Measurements from ENCODE around the gene SORCS3. TPM values are rescaled to one million over a fixed set of nuclear protein-coding genes. Genes with fewer than 3 reads are reported as not detected.

Gene SORCS3
- total and polyA plus RNA-seq, 2 of the 13 experiments (the other 11 are each of a cell fraction or from before 2014, with no cell fraction given), result 0.07 TPM; not detected in 1

DNA sequence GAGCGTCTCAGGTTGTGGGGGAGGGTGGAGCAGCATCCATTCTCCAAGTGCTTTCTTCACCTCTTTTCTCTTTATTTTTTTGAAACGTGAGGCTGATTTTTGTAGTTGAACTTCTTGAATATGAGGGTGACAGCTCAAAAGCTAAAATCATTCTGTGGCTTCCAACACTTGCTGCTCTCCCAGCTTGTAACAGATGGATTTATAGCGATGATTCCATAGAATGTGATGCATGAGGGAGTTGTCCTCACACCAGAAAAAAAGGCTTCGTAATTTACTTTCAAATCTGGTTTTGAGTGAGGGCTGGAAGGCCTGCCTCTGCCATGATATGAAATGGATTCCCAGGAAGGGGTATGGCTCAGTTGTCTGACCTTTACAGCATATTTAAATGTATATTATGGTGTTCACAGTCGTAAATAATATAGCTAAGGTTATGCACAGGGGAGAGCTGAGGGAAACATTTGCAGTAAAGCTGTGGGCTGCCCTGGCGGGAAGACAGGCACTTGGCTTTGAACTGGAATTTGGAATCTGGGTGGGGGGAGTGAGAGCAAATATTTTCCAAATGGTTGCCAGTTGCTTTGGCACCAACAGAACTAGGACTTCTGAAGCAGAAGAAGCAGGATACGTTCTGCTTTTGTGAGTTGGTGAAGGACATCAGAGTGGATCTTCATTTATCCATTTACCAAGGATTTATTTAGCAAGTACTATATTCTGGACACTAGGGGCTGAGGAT lies 166.7 kb downstream of the SORCS3 start:
- H4K20me1 ChIP-seq (ENCODE audit: insufficient read depth, low read length), result no peaks in the 10 kb centered on the region
- ChIA-PET CTCF (ENCODE audit: low intra/inter-chr PET ratio, low total read pairs) (no interaction called here), POLR2A (no interaction called here)
- H3K4me1 ChIP-seq (ENCODE audit: insufficient read depth, low read length), result no peaks in the 10 kb centered on the region
- no peak overlapping the region for H3K27ac ChIP-seq (ENCODE audit: extremely low read length, insufficient read depth, low read length)
- FAIRE-seq, result no peak
- DNase-seq (ENCODE audit: low spot score), result no peak
- 7% methylated on average over 7 of the region's 7 CpGs for WGBS (ENCODE audit: low lambda C conversion rate)
- no peaks in the 10 kb centered on the region for H3K9me3 ChIP-seq (ENCODE audit: low read length)
- H3K79me2 ChIP-seq (ENCODE audit: insufficient read depth, low read length), result no peaks in the 10 kb centered on the region
- no peak overlapping the region for H3K9ac ChIP-seq (ENCODE audit: insufficient read depth, low read depth, low read length)
- H3K27me3 ChIP-seq (ENCODE audit: control insufficient read depth in 1 of 2, insufficient read depth in 2 of 2, low read length in 2 of 2), result no peaks in the 10 kb centered on the region
- BruUV-seq (replicated peaks), result no TSS peak
- intact Hi-C loops (cut with micrococcal nuclease; ENCODE audit: unreplicated experiment) (no loop called here), in situ Hi-C loops (cut with HindIII; ENCODE audit: extremely low pct_ligation_motif_present, low pct_unique_long_range_greater_than_20kb) (no loop called here)
- H3K4me2 ChIP-seq (ENCODE audit: low read depth, low read length), result no peak overlapping the region
- no peak for ATAC-seq
- H2AFZ ChIP-seq (ENCODE audit: low read length), result no peak overlapping the region
- H3K4me3 ChIP-seq (replicated peaks in 1 of 3; ENCODE audit: insufficient read depth in 1 of 3, low read depth in 2 of 3, low read length in 3 of 3), result no peak overlapping the region
- no peaks in the 10 kb centered on the region for H3K36me3 ChIP-seq (replicated peaks in 1 of 2; ENCODE audit: control insufficient read depth in 1 of 2, insufficient read depth in 2 of 2, low read length in 2 of 2)
- TF ChIP-seq ZNF367 (CRISPR knock-in tag; IDR thresholded peaks at IDR 0.05; ENCODE audit: borderline replicate concordance) (no peak), THAP9 (CRISPR knock-in tag; IDR thresholded peaks at IDR 0.05; ENCODE audit: borderline replicate concordance) (no peak), TOPORS (CRISPR knock-in tag; IDR thresholded peaks at IDR 0.05) (no peak), TFDP1 (CRISPR knock-in tag; IDR thresholded peaks at IDR 0.05; ENCODE audit: borderline replicate concordance) (no peak), GABPA (IDR thresholded peaks at IDR 0.05; ENCODE audit: low read depth, low read length) (no peak), GABPA (CRISPR knock-in tag; IDR thresholded peaks at IDR 0.05; ENCODE audit: low read depth) (no peak), NFE2 (CRISPR knock-in tag; IDR thresholded peaks at IDR 0.05) (no peak), JUND (CRISPR knock-in tag; IDR thresholded peaks at IDR 0.05) (no peak), JDP2 (CRISPR knock-in tag; IDR thresholded peaks at IDR 0.05; ENCODE audit: borderline replicate concordance) (no peak), ZNF644 (CRISPR knock-in tag; IDR thresholded peaks at IDR 0.05; ENCODE audit: low read depth) (no peak), ARHGAP35 (CRISPR knock-in tag; IDR thresholded peaks at IDR 0.05; ENCODE audit: borderline replicate concordance) (no peak), TCF7 (IDR thresholded peaks at IDR 0.05; ENCODE audit: low read depth) (no peak), ZFYVE20 (CRISPR knock-in tag; IDR thresholded peaks at IDR 0.05; ENCODE audit: borderline replicate concordance, low read depth) (no peak), HMG20B (CRISPR knock-in tag; conservative IDR thresholded peaks at IDR 0.05) (no peak), ZNF776 (CRISPR knock-in tag; IDR thresholded peaks at IDR 0.05) (no peak), PPARG (CRISPR knock-in tag; conservative IDR thresholded peaks at IDR 0.05) (no peak), HNF4G (IDR thresholded peaks at IDR 0.05; ENCODE audit: borderline replicate concordance, low read depth, low read length) (no peak), HNF4G (CRISPR knock-in tag; IDR thresholded peaks at IDR 0.05; ENCODE audit: borderline replicate concordance, low read depth) (no peak), MEIS1 (CRISPR knock-in tag; IDR thresholded peaks at IDR 0.05; ENCODE audit: borderline replicate concordance) (no peak)
- TF ChIP-seq, protein P1, sequence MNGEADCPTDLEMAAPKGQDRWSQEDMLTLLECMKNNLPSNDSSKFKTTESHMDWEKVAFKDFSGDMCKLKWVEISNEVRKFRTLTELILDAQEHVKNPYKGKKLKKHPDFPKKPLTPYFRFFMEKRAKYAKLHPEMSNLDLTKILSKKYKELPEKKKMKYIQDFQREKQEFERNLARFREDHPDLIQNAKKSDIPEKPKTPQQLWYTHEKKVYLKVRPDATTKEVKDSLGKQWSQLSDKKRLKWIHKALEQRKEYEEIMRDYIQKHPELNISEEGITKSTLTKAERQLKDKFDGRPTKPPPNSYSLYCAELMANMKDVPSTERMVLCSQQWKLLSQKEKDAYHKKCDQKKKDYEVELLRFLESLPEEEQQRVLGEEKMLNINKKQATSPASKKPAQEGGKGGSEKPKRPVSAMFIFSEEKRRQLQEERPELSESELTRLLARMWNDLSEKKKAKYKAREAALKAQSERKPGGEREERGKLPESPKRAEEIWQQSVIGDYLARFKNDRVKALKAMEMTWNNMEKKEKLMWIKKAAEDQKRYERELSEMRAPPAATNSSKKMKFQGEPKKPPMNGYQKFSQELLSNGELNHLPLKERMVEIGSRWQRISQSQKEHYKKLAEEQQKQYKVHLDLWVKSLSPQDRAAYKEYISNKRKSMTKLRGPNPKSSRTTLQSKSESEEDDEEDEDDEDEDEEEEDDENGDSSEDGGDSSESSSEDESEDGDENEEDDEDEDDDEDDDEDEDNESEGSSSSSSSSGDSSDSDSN (CRISPR knock-in tag; IDR thresholded peaks at IDR 0.05), result no peak

Data from HepG2 (cell line).